GM19025 (cell line): ENCODE data around the gene KCNH4.
"Not testable (repeated sequence)": the region's sequence is repeated elsewhere in the genome, so short reads cannot be mapped to it uniquely, and the experiment has no call there.

Experiments
- ATAC-seq: cut with Tn5 transposase; IDR thresholded peaks from one replicate; pipeline ENCODE4 v1.9.1; 2021; ENCODE audit warnings: mild to moderate bottlenecking, low read depth, moderate library complexity; ENCODE audit not compliant: unreplicated experiment

The KCNH4 gene

GRCh38 chr17:42141382-42141781 is 39.6 kb downstream of the KCNH4 start:
- no peak for ATAC-seq

GRCh38 chr17:42140690-42141089 is 40.3 kb downstream of the KCNH4 start:
- not testable (repeated sequence) for ATAC-seq

- no peak for ATAC-seq
Measured at GRCh38 chr17:42138749-42139492, 42.0 kb downstream of the KCNH4 start.

GRCh38 chr17:42136654-42137051 is 44.3 kb downstream of the KCNH4 start:
- ATAC-seq = no peak

- ATAC-seq = no peak
Measured at GRCh38 chr17:42135664-42136653, 45.0 kb downstream of the KCNH4 start.

- ATAC-seq = no peak
Measured at GRCh38 chr17:42135151-42135550, 45.8 kb downstream of the KCNH4 start.

GRCh38 chr17:42133461-42134041 is 47.4 kb downstream of the KCNH4 start:
- ATAC-seq = peak; percentile 53

GRCh38 chr17:42132941-42133340 is 48.0 kb downstream of the KCNH4 start:
- peak; percentile 10 for ATAC-seq

GRCh38 chr17:42131981-42132432 is 48.9 kb downstream of the KCNH4 start:
- ATAC-seq = no peak

- ATAC-seq = no peak
Measured at GRCh38 chr17:42131232-42131631, 49.7 kb downstream of the KCNH4 start.

GRCh38 chr17:42130310-42130936 is 50.5 kb downstream of the KCNH4 start:
- ATAC-seq = no peak

GRCh38 chr17:42129109-42129837 is 51.7 kb downstream of the KCNH4 start:
- no peak for ATAC-seq

GRCh38 chr17:42127414-42127813 is 53.5 kb downstream of the KCNH4 start:
- ATAC-seq = no peak

GRCh38 chr17:42126836-42127235 is 54.1 kb downstream of the KCNH4 start:
- ATAC-seq = no peak

- no peak for ATAC-seq
Measured at GRCh38 chr17:42125565-42125964, 55.4 kb downstream of the KCNH4 start.

- ATAC-seq = no peak
Measured at GRCh38 chr17:42124256-42124655, 56.7 kb downstream of the KCNH4 start.

- ATAC-seq = no peak
Measured at GRCh38 chr17:42122371-42123303, 58.3 kb downstream of the KCNH4 start, which contains the start of gene HSPB9. Gene HSPB9, plus strand, starts transcription at chr17:42122804. Its CDS starts 47 bp downstream, at chr17:42122851.
